Inflammatory macrophage (primary cell): ENCODE results near the gene SELENON.

Source experiments
- DNase-seq, 2 donors: peaks; one replicate each; pipeline ENCODE4 v3.0.0-alpha.2; 2020 to 2022

Gene SELENON

GRCh38 chr1:25793585-25794170, 6.3 kb upstream of the SELENON start:
- no peak for DNase-seq

- no peak for DNase-seq
Observed at GRCh38 chr1:25794325-25794724, 5.7 kb upstream of the SELENON start.

GRCh38 chr1:25795211-25795610, 4.8 kb upstream of the SELENON start:
- no peak for DNase-seq

- DNase-seq = no peak
Observed at GRCh38 chr1:25795946-25796810, 3.8 kb upstream of the SELENON start.

- DNase-seq = peak; percentile 76 to 83
Observed at GRCh38 chr1:25796811-25797458, 3.1 kb upstream of the SELENON start.

GRCh38 chr1:25797939-25798338, 2.1 kb upstream of the SELENON start:
- DNase-seq = peak; percentile 36 to 66

GRCh38 chr1:25798666-25799351, 1.2 kb upstream of the SELENON start:
- no peak for DNase-seq

GRCh38 chr1:25799352-25799934, 550 bp upstream of the SELENON start:
- no peak for DNase-seq

GRCh38 chr1:25800703-25801377, 847 bp downstream of the SELENON start:
- no peak for DNase-seq

- DNase-seq = peak; percentile 31 to 34
Observed at GRCh38 chr1:25802915-25803314, 2.9 kb downstream of the SELENON start.

- no peak for DNase-seq
Observed at GRCh38 chr1:25803368-25803767, 3.4 kb downstream of the SELENON start.

- peak; percentile 79 to 83 for DNase-seq
Observed at GRCh38 chr1:25804244-25804963, 4.4 kb downstream of the SELENON start.

- no peak for DNase-seq
Observed at GRCh38 chr1:25804964-25805862, 5.2 kb downstream of the SELENON start.

- peak; percentile 20 to 43 for DNase-seq
Observed at GRCh38 chr1:25805863-25806225, 5.9 kb downstream of the SELENON start.

- peak; percentile 12 to 36 for DNase-seq
Observed at GRCh38 chr1:25806418-25806817, 6.4 kb downstream of the SELENON start.

- DNase-seq = peak; percentile 69
Observed at GRCh38 chr1:25807480-25808390, 7.7 kb downstream of the SELENON start.

GRCh38 chr1:25808481-25809244, 8.7 kb downstream of the SELENON start:
- no peak for DNase-seq

GRCh38 chr1:25809283-25809926, 9.4 kb downstream of the SELENON start:
- peak; percentile 73 to 87 for DNase-seq
